ENCODE data around the gene UMOD.
A peak's percentile ranks its signal among the peaks of the same experiment; 100 is the strongest.
"Not testable (repeated sequence)": the region's sequence is repeated elsewhere in the genome, so short reads cannot be mapped to it uniquely, and the experiment has no call there.

UMOD gene

DNA sequence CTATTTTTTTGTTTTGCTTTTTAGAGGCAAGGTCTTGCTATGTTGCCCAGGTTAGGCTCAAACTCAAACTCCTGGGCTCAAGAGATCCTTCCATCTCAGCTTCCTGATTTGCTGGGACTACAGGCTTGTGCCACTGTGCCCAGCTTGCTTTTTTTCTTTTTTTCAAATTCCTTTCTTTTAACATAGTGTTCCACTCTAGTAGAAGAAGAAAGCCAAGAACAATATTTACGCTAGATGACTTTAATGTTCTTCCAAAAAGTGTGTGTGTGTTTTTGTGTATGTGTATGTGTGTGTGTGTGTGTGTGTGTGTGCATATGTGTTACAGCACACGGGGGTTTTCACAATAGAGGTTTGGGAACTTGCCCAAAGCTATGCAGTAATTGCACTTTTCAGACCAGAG lies 10.7 kb upstream of the UMOD start:
- DNase-seq: no peak

DNA sequence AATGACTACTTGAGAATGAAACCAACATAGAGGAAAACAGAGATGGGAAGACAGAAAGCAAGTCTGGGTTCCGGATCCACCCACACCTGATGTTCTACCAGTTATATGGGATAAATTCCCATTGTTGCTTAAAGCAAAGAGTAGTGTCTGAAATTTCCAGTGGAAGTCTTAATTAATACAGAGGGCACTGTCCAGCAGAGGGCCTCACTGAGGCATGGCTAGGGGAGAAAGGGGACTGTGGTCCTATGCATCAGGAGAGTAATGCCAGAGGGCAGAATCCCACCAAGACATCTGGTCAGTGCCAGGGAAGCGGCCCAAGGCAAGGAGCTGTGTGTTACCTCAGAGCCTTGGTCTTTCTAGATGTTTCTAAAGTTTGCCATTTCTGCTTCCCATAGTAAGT lies 7.5 kb upstream of the UMOD start:
- no peak for DNase-seq

DNA sequence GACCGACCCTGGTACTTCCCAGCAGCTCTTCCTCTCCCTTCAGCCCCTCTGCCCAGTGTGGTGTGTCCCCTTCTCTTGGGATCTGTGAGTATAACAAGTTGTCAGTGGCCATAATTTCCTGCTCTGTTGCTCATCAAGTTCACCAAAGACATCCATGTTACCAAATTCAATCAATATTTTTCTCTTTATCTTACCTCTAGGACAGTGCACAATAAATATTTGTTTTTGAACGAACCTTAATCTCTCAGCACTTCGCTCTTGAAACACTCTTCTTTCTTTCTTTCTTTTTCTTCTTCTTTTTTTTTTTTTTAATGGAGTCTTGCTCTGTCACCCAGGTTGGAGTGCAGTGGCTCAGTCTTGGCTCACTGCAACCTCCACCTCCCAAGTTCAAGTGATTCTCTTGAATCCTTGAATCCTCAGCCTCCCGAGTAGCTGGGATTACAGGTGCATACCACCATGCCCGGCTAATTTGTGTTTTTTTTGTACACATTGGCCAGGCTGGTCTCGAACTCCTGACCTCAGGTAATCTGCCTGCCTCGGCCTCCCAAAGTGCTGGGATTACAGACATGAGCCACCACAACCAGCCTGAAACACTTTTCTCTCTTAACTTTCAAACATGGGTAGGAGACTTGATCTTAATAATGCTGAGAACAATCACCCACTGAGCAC lies 2.7 kb upstream of the UMOD start:
- no peak for DNase-seq

DNA sequence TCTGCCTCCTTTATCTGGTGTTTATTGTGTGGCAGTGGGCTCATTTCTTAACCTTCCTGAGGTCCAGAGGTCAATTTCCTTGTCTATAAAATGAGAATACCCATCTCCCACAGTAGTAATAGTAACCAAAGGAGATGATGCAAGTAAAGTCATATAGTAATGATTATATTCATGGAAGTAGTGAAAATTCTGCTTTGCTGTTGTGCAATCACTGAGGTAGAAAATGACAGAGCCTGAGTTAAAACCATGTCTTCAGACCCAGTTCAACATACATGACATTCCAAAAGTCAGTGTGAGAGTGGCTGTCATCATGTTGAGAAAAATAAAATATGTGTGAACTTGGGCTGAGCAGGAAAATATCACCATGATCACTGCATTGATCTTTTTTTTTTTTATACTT lies 864 bp upstream of the UMOD start:
- DNase-seq: no peak

DNA sequence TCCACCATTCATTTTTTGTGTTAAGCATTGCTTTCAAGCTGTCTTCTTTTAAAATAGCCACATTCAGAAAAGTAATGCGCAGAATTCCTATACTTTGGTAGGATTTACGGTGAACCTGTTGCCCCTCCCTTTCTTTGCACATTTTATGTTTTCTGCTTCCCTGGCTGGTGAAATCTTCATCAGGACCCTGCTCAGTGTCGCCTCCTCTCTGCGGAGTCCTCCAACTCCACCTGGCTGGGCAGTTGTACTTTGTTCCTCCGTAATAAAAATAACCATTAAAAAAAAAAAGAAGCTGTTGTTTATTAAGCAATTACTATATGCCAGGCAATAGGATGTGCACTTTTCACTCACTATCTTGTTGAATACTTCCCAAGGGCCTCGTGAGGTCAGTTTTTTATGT lies 2.9 kb downstream of the UMOD start:
- no peak for DNase-seq

DNA sequence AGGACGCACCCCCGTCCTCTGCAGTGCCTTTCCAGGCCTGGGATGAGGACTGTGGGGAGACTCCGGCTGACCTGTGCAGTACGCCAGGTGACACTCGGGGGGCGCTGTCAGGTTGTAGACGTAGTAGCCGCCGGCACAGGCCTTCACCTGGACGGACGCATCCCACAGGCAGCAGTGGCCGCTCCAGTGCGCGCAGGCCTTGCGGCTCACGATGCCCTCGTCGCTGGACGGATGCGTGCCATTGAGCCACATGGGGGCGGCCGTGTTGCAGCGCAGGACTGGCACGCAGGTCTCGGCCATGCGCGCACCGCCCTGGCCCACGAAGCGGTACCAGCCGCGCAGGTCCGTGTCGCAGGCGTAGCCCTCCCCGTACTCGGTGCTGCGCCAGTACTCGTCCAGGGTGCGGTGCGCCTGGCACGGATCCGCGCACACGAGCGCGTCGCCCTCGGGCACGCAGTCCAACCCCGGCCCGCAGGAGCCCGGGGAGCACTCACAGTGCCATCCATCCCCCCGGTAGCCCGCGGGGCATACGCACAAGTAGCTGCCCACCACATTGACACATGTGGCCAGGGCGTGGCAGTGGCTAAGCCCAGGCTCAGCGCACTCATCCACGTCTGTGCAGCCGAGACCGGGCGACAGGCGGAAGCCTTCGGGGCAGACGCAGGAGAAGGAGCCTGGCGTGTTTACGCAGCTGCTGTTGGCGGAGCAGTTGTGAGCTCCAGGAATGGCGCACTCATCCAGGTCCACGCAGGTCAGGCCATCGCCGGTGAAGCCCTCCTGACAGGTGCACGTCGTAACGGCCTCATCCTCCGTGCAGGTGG lies 3.9 kb downstream of the UMOD start:
- peak in 1 of 2 experiments; percentile 15 for DNase-seq

DNA sequence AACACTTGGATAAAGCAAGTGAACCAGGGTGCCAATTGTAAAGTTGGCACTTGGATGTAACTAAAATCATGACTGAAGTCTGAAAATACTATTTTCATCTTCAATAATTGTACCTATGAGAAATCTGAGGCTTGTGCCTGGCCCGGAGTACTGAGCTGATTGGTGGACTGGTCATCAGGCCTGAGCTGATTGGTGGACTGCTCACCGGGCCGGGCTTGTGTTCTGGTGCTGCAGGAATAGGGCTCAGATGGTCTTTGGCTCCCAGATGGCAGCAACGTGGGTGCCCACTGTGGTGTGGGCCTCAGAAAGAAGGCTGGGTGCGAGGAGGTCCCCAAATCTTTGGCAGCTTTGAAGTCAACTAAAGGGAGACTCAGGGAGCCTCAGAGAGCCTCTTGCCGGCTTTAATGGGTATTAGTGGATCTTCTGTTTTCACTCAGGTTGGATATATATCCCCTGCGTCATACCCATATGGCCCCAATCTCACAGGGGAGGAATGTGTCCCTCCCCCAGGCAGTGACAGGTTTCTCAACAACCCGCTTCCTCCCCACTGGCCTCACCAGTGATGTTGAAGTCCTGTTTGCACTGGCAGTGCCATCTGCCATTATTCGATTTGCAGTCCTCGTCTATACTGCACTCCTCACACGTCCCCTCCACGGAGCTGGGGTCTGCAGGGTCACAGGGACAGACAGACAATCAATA lies 4.7 kb downstream of the UMOD start:
- no peak for DNase-seq

DNA sequence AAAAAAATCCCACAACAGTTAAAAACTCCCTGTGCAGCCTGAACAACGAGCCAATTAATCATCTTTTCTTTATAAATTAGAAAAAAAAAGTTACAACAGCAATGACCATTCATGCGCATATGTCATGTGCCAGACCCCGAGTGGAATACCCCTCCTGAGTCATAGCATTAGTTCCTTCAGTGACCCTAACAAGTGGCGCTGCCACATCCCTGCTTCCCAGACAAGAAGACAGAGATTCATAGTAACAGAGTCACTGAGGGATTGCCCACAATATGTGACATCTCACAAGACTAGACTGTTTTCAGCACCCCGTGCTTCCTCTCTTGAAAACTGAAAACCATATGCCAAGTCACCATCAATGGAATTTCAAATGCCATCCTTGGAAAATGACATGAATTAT lies 7.9 kb downstream of the UMOD start:
- no peak for DNase-seq

DNA sequence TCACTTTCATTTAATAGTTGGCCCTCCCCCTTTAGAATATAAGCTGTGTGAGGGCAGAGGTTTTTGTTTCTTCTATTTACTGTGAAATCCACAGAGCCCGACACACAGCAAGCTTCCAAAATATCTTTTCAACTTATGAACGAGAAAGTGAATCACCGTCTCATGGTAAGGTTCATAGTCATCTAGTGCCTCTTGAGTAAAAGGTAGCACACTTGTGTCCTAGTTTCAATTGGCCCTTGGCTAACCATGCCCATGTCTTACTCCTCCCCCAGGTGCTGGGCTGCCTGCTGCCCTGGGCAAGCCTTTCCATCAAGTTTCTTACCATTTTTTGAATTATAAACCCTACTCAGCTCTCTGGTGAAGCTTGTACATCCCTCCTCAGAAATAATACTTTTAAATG lies 12.8 kb downstream of the UMOD start:
- DNase-seq: no peak

DNA sequence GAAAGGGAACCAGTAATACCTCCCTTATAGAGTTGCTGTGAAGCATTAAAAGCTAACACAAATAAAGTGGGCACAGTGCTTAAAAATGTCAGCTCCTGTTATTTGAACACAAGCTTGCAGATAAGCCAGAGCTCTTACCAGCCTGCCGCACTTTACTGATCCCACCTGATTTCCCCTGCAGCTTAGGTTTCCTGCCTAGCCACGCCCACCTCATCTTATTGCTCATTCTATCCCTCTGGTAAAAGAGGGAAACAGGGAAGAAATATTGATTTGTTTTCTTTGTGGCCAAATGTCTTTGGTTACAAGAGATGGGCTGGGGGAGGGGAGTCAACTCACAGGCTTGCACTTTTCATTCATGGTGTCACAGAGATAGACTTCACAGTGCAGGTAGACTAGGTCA lies 15.6 kb downstream of the UMOD start:
- DNase-seq: no peak

DNA sequence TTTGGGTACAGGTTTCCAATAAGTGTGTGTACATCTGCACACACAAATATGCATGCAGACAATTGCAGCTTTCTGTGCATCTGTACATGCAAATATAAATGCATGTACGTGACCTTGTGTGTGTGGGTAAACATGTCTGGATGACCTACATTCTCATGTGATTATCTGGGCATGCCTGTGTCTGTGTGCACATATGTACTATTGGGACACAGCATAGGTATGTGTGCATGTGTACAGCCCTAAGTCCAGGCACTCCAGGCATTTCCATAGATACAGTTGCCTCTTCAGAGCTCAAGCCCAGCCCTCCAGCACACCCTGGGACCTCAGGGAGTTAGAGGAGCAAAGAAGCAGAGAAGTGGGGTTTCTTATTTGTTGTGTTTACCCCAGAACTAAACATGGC lies 18.1 kb downstream of the UMOD start:
- no peak for DNase-seq

DNA sequence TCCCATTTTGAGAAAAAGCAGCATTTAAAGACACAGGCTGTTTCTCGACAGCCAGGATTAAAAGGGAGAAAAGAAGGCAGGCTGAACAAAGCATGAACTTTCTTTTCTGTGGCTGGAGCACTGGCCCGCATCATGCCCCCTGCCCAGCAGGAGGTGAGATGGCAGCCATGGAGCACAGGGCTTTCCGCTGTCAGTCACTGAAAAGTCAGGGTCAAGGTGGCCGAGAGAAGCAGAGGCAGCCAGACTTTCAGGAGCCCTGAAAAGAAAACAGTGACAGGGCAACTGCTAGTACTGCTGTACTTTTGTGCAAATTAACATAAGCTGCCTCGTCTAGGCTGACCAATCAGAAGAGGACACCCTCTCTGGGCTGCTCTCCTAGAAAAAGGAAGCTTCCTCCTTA lies 19.4 kb downstream of the UMOD start:
- DNase-seq: no peak

DNA sequence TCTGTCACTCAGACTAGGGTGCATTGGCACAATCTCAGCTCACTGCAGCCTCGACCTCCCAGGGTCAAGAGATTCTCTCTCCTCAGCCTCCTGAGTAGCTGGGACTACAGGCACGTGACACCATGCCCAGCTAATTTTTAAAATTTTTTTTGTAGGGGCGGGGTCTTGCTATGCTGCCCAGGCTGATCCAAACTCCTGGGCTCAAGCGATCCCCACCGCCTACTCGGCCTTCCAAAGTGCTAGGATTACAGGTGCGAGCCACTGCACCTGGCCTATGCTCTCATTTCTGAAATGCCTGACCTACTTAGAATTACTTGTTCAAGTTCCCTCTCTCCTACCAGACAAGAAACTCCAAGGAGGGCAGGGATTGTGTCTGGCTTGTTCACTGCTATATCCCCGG lies 20.1 kb downstream of the UMOD start:
- DNase-seq: no peak

DNA sequence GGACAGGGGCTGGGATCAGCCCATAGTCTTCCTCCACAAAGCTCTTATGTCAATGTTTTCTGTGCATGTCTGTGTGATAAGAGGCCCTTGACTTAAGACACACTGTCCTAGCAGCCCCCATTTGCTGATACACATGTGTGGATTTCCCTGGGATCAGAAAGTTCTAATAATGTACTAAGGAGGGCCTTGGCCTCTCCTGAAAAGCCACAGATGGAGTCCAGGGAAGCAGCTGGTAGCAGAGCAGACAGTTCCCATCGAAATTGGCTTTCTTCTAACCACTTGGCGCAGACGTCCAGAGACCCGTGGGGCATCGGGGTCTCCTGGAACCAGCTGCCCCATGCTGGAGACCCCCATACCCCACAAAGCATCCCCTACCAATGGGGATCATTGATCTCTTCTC lies 20.9 kb downstream of the UMOD start:
- DNase-seq: no peak

DNA sequence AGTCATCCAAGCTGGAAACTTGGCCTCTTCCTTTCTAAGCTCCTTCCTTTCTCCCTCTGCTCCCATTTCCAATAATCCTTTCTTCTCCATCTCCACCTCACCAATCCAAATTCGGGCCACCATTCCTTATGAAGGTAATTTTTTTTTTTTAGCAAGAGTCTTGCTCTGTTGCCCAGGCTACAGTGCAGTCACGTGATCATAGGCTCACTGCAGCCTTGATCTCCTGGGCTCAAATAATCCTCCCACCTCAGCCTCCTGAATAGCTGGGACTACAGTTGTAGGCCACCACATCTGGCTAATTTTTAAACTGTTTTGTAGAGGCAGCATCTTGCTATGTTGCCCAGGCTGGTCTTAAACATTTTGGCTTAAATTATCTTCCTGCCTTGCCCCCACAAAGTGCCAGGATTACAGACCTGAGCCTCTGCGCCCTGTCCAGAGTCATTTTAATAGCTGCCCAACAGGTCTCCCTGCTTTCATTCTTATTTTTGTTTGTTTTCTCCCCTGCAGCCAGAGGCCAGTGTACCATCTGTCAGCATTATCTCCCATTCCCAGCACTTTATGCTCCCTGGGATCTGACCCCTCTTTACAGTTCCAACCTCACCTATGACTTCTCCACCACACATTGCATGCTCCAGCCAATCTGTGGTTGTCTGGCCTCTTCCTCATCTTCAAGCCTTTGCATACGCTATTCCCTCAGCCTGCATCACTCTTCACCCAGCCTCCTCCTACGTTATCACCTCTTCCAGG lies 22.9 kb downstream of the UMOD start:
- no peak for DNase-seq

DNA sequence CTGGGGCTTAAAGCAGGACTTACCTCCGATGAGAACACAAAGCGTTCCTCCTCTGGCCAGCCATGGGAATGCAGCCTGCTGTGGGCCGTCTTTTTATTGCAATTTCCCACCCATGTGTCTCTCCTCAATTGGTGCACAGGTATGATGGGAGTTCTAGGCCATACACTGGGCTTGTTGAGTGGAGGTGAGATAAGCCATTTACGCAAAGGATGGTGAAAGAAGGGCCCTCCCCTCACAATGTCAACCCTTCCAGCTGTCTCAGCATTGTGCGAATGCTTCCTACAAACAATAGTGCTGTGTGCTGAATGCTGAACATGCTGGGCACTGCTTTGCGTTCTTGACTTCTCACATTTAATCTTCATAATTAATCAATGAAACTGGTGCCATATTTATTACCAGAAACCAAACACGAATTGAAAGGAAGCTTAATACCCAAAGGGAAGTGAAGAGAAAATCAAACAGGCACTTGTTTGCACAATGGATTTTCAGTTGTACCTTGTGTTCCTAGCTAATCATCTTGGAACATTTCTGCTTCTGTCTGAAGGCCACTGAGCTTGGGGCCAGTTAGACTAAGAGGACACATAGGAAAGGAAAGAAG lies 25.0 kb downstream of the UMOD start, which contains the start of gene GP2:
TSS of gene GP2 (minus strand) at position 70 of the 598 bp plus-strand sequence. CDS start 1,082 bp downstream, outside the sequence.
- no peak for DNase-seq

DNA sequence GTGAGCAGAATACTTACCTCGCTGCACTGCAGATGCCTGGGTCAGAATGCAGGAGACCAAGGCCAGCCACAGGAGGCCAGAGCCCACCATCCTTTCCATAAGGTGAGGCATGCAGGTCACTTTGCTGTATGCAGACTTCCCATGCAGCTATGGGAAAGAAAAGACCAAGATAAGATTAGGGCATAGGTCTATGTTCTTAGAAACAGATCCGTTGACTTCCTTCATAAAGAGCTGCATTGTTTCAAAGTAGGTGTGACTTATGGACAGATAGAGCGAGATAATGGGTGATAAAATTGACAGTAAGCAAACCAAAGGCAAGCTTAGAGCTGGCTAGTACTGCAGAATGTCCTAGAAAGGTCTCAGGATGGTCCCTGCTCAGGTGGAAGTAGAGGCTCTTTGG lies 26.2 kb downstream of the UMOD start:
- DNase-seq: no peak

DNA sequence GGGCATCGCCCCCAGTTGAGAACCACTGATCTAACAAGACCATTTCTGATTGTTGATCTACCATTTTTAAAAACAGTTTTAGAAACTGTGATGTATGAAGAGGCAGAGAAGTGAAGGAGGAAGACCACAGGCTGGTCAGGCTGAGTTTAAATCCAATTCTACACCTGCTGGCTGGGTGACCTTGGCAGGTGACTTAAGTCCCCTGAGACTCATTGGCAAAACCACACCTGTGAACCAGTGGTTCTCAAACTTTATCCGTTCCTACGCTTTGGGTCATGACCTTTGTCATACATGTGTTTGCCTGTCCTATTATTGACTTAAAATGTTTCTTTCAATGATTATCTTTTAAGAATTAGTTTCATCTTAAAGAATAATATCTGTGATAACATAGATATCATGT lies 27.5 kb downstream of the UMOD start:
- DNase-seq: no peak

DNA sequence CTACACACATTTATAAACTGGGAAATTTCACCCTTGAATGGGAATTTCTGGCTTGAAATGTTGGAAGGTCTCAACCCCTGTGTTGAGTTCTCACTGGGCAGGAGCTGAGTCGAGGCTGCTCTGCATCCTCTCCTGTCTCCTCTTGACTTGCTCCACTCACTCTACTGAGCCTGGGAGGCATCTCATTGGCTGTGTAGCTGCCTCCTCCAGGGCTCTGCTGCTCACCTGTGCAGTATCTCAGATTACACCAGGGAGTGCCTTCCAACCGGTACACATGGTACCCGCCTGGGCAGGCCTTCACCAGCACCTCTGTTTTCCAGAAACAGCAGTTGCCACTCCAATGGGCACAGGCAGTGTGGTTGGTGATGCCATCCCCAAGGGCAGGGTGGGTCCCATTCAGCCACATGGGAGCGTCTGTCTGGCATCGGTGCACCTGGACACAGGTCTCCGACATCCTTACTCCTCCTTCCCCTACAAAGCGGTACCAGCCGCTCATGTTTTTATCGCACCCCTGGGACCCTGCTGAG lies 28.9 kb downstream of the UMOD start:
- DNase-seq: no peak

DNA sequence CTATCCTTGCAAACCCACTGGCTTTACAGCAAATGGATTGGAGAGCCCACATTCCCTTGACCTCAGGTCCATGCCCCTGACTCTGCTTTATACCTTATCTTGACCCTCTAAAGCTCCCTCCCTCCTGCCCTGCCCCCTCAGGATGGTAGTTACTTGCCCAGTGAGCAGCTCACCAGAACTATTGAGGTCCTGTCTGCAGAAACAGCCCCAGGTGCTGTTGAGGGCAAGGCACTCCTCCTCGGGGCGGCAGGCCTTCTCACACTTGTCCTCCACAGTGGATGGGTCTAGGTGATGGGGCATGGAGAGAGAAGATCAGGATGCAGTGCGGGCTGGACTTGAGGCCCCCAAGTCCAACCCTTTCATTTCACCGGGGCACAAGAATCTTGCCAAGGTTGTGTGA lies 29.8 kb downstream of the UMOD start:
- DNase-seq: no peak

DNA sequence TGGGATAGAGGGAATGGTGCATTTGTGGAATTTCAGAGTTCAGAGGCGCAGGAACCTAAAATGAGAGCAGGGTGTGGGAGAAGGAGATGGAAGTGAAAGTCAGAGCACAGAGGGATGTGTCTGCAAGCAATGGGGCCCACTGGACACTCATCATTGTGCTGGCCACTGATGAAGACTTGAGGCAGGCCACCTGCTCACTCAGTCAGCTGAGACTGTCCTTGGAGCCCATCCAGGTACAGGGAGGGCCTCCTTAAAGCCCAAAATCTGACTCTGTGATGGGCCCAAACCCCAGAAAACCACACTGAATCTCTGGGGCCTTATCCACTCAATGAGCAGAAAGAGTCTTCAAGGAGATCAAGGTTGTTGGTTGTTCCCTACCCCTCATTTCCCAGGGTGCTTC lies 30.8 kb downstream of the UMOD start:
- no peak for DNase-seq

DNA sequence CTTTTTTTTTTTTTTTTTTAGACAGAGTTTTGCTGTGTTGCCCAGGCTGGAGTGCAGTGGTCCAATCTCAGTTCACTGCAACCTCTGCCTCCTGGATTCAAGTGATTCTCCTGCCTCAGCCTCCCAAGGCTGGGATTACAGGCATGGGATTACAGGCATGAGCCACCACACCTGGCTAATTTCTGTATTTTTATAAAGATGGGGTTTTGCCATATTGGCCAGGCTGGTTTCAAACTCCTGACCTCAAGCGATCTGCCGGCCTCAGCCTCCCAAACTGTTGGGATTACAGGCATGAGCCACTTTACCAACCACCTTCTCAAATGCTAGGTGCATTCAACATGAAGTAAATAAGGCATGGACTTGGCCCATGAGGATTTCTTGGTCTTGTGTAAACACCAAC lies 31.5 kb downstream of the UMOD start:
- not testable (repeated sequence) for DNase-seq

DNA sequence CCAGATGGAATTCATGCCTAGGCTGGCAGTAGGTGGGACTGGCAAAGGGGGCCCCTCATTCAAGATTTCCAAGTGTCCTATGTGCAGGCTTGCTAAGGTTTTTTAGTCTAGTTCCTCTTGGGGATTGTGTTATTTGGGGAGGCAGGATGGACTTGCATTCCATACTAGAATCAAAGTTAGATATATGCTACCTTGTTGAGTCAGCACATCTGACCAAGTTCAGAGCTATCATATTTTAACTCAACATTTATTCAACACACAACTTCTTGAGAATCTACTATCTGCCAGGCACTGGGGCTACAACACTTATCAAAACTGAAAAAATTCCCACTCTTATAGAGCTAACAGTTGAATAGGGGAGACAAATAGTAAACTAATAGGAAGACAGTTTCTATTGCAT lies 31.9 kb downstream of the UMOD start:
- DNase-seq: no peak
